ENCODE data around the gene CIDEC. TPM values are rescaled to one million over a fixed set of nuclear protein-coding genes. Genes with fewer than 3 reads are reported as not detected.
"Not testable (repeated sequence)": the region's sequence is repeated elsewhere in the genome, so short reads cannot be mapped to it uniquely, and the experiment has no call there.

CIDEC gene
- total and polyA plus RNA-seq, 4 experiments from 2014 or later, result not detected

GRCh38 chr3:9876255-9876654 lies 3.8 kb downstream of the CIDEC start:
- H3K36me3 Mint-ChIP-seq; H3K27ac Mint-ChIP-seq; intact Hi-C loops (cut with micrococcal nuclease); H3K4me3 Mint-ChIP-seq; H3K4me1 Mint-ChIP-seq; CTCF ChIA-PET (ENCODE audit: partially characterized antibody); H3K27ac ChIP-seq (ENCODE audit: low read depth, low read length); H3K9me3 ChIP-seq (ENCODE audit: control insufficient read depth in 1 of 2, low read length in 2 of 2); H3K4me1 ChIP-seq (ENCODE audit: insufficient read depth, low read length); H3K27me3 ChIP-seq (ENCODE audit: insufficient read depth, low read length); DNase-seq; H3K9me3 Mint-ChIP-seq; H3K27me3 Mint-ChIP-seq; H3K4me3 ChIP-seq (ENCODE audit: low read length in 2 of 2); H3K36me3 ChIP-seq (ENCODE audit: insufficient read depth, low read length); POLR2A ChIA-PET (ENCODE audit: partially characterized antibody): not testable (repeated sequence)

DNA sequence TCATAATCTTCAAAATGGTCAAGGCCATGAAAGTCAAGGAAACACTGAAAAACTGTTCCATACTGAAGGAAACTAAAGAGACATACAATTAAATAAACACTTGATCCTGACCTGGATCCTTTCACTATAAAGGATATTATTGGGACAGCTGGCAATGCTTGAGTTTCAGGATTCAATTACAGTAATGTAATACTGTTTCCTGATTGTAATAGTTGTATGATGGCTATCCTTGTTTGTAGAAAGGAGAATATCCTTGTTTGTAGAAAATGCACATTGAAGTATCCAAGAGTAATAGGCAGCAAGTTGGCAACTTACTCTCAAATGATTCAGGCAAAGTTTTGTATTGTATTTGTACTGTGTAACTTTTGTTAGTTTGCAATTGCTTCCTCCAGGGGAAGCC lies 4.6 kb downstream of the CIDEC start:
- POLR2A ChIA-PET (ENCODE audit: partially characterized antibody), result no interaction called here
- Mint-ChIP-seq H3K4me1 (peaks cover 0 to 2% (median 0%) of the 10 kb centered on the region in 4 donors), H3K27ac (no peak overlapping the region), H3K9me3 (no peaks in the 10 kb centered on the region), H3K36me3 (no peaks in the 10 kb centered on the region), H3K4me3 (no peak overlapping the region), H3K27me3 (no peaks in the 10 kb centered on the region)
- no peak overlapping the region for H3K4me3 ChIP-seq (ENCODE audit: low read length in 2 of 2)
- intact Hi-C loops (cut with micrococcal nuclease), result no loop called here
- DNase-seq, result no peak
- CTCF ChIA-PET (ENCODE audit: partially characterized antibody), result interaction anchor here (0.5 kb wide), 1 partner anchor 177 kb away, joined by 3 read pairs; no protein-coding TSS in a partner anchor
- no peak overlapping the region for H3K27ac ChIP-seq (ENCODE audit: low read depth, low read length)
- H3K4me1 ChIP-seq (ENCODE audit: insufficient read depth, low read length), result no peaks in the 10 kb centered on the region
- no peaks in the 10 kb centered on the region for H3K9me3 ChIP-seq (ENCODE audit: control insufficient read depth in 1 of 2, low read length in 2 of 2)
- H3K27me3 ChIP-seq (ENCODE audit: insufficient read depth, low read length), result no peaks in the 10 kb centered on the region
- H3K36me3 ChIP-seq (ENCODE audit: insufficient read depth, low read length), result no peaks in the 10 kb centered on the region

- H3K36me3 Mint-ChIP-seq; H3K4me3 Mint-ChIP-seq; CTCF ChIA-PET (ENCODE audit: partially characterized antibody); H3K9me3 Mint-ChIP-seq; H3K4me3 ChIP-seq (ENCODE audit: low read length in 2 of 2); H3K4me1 ChIP-seq (ENCODE audit: insufficient read depth, low read length); H3K27me3 ChIP-seq (ENCODE audit: insufficient read depth, low read length); H3K4me1 Mint-ChIP-seq; H3K27ac ChIP-seq (ENCODE audit: low read depth, low read length); intact Hi-C loops (cut with micrococcal nuclease); POLR2A ChIA-PET (ENCODE audit: partially characterized antibody); H3K27ac Mint-ChIP-seq; H3K27me3 Mint-ChIP-seq; H3K36me3 ChIP-seq (ENCODE audit: insufficient read depth, low read length); H3K9me3 ChIP-seq (ENCODE audit: control insufficient read depth in 1 of 2, low read length in 2 of 2); DNase-seq: not testable (repeated sequence)
Measured at GRCh38 chr3:9872067-9872466, 8.0 kb downstream of the CIDEC start.

- Histone ChIP-seq H3K27ac (ENCODE audit: low read depth, low read length) (no peak overlapping the region), H3K4me3 (ENCODE audit: low read length in 2 of 2) (no peak overlapping the region), H3K4me1 (ENCODE audit: insufficient read depth, low read length) (no peaks in the 10 kb centered on the region), H3K36me3 (ENCODE audit: insufficient read depth, low read length) (no peaks in the 10 kb centered on the region), H3K9me3 (ENCODE audit: control insufficient read depth in 1 of 2, low read length in 2 of 2) (no peaks in the 10 kb centered on the region), H3K27me3 (ENCODE audit: insufficient read depth, low read length) (no peaks in the 10 kb centered on the region)
- Mint-ChIP-seq H3K4me1 (peaks cover 0 to 2% (median 0%) of the 10 kb centered on the region in 4 donors), H3K36me3 (no peaks in the 10 kb centered on the region), H3K27me3 (no peaks in the 10 kb centered on the region), H3K9me3 (no peaks in the 10 kb centered on the region), H3K27ac (no peak overlapping the region), H3K4me3 (no peak overlapping the region)
- intact Hi-C loops (cut with micrococcal nuclease), result no loop called here
- no peak for DNase-seq
- CTCF ChIA-PET (ENCODE audit: partially characterized antibody), result no interaction called here
- POLR2A ChIA-PET (ENCODE audit: partially characterized antibody), result no interaction called here
Measured at GRCh38 chr3:9870978-9871377, 9.1 kb downstream of the CIDEC start.

DNA sequence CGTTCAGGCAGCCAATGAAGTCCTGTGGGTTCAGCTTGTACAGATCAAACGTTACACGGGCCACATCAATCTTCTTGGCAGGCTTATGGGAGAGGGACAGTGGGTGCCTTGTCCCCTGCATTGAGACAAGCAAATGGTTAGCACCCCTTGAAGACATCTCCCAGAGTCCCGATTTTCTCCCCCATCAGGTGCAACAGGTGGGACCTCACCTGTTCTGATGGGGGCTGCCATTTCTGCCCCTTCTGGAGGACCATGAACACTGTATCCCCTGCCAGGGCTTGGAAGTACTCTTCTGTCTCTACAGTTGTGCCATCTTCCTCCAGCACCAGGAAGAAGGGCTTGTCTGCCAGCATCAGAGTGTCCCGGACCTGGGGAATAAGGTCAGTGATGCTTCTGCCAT lies 10.1 kb downstream of the CIDEC start:
- H3K4me1 Mint-ChIP-seq, result no peaks in the 10 kb centered on the region
- intact Hi-C loops (cut with micrococcal nuclease), result no loop called here

GRCh38 chr3:9867106-9867505 lies 12.9 kb downstream of the CIDEC start:
- POLR2A ChIA-PET (ENCODE audit: partially characterized antibody), result no interaction called here
- no peaks in the 10 kb centered on the region for H3K9me3 Mint-ChIP-seq
- Histone ChIP-seq H3K9me3 (ENCODE audit: control insufficient read depth in 1 of 2, low read length in 2 of 2) (no peaks in the 10 kb centered on the region), H3K4me3 (ENCODE audit: low read length in 2 of 2) (no peak overlapping the region), H3K27me3 (ENCODE audit: insufficient read depth, low read length) (peaks cover 4% of the 10 kb centered on the region), H3K36me3 (ENCODE audit: insufficient read depth, low read length) (no peaks in the 10 kb centered on the region), H3K27ac (ENCODE audit: low read depth, low read length) (no peak overlapping the region), H3K4me1 (ENCODE audit: insufficient read depth, low read length) (no peaks in the 10 kb centered on the region)
- H3K4me3 Mint-ChIP-seq, result no peak overlapping the region
- H3K27me3 Mint-ChIP-seq, result peaks cover 2 to 4% of the 10 kb centered on the region in 2 donors
- H3K27ac Mint-ChIP-seq, result no peak overlapping the region
- intact Hi-C loops (cut with micrococcal nuclease), result no loop called here
- H3K36me3 Mint-ChIP-seq, result no peaks in the 10 kb centered on the region
- DNase-seq, result no peak
- CTCF ChIA-PET (ENCODE audit: partially characterized antibody), result no interaction called here
- peaks cover 0 to 4% (median 0%) of the 10 kb centered on the region in 4 donors for H3K4me1 Mint-ChIP-seq

More for the DNA sequence above, 10.1 kb downstream of the CIDEC start:
- Histone ChIP-seq H3K4me3 (ENCODE audit: low read length in 2 of 2) (no peak overlapping the region), H3K27ac (ENCODE audit: low read depth, low read length) (no peak overlapping the region), H3K36me3 (ENCODE audit: insufficient read depth, low read length) (no peaks in the 10 kb centered on the region), H3K4me1 (ENCODE audit: insufficient read depth, low read length) (no peaks in the 10 kb centered on the region), H3K9me3 (ENCODE audit: control insufficient read depth in 1 of 2, low read length in 2 of 2) (no peaks in the 10 kb centered on the region), H3K27me3 (ENCODE audit: insufficient read depth, low read length) (no peaks in the 10 kb centered on the region)
- Mint-ChIP-seq H3K36me3 (no peaks in the 10 kb centered on the region), H3K27ac (no peak overlapping the region), H3K4me3 (no peak overlapping the region), H3K9me3 (no peaks in the 10 kb centered on the region), H3K27me3 (no peaks in the 10 kb centered on the region)
- ChIA-PET POLR2A (ENCODE audit: partially characterized antibody) (no interaction called here), CTCF (ENCODE audit: partially characterized antibody) (no interaction called here)
- no peak for DNase-seq

DNA sequence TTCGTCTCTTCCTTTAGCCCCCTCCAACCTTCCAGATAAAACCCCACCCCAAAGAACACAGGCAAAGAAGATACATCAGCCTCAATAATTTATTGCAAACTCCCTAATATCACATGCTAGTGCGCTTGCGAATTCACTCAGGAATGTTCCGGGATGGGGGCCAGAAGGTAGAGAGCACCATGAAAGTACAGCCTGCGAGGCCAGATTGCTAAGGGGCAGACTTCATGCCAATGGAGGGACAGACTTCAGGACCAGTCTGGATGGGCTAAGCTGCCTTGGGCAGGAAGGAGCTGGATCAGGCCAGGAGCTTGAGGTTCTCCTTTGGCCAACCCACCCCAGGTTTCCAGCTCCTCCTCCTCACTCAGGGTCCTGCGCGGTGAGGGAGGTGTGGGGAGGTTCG lies 13.4 kb downstream of the CIDEC start:
- ChIA-PET POLR2A (ENCODE audit: partially characterized antibody) (no interaction called here), CTCF (ENCODE audit: partially characterized antibody) (no interaction called here)
- DNase-seq, result no peak
- H3K27me3 Mint-ChIP-seq, result peaks cover 5 to 8% of the 10 kb centered on the region in 2 donors
- no peaks in the 10 kb centered on the region for H3K36me3 Mint-ChIP-seq
- H3K4me3 ChIP-seq (ENCODE audit: low read length in 2 of 2), result no peak overlapping the region
- H3K27ac Mint-ChIP-seq, result no peak overlapping the region
- H3K4me1 ChIP-seq (ENCODE audit: insufficient read depth, low read length), result no peaks in the 10 kb centered on the region
- no peaks in the 10 kb centered on the region for H3K9me3 Mint-ChIP-seq
- H3K9me3 ChIP-seq (ENCODE audit: control insufficient read depth in 1 of 2, low read length in 2 of 2), result no peaks in the 10 kb centered on the region
- intact Hi-C loops (cut with micrococcal nuclease), result no loop called here
- no peak overlapping the region for H3K4me3 Mint-ChIP-seq
- no peaks in the 10 kb centered on the region for H3K36me3 ChIP-seq (ENCODE audit: insufficient read depth, low read length)
- peaks cover 0 to 4% (median 0%) of the 10 kb centered on the region in 4 donors for H3K4me1 Mint-ChIP-seq
- peaks cover 7% of the 10 kb centered on the region for H3K27me3 ChIP-seq (ENCODE audit: insufficient read depth, low read length)
- H3K27ac ChIP-seq (ENCODE audit: low read depth, low read length), result no peak overlapping the region

DNA sequence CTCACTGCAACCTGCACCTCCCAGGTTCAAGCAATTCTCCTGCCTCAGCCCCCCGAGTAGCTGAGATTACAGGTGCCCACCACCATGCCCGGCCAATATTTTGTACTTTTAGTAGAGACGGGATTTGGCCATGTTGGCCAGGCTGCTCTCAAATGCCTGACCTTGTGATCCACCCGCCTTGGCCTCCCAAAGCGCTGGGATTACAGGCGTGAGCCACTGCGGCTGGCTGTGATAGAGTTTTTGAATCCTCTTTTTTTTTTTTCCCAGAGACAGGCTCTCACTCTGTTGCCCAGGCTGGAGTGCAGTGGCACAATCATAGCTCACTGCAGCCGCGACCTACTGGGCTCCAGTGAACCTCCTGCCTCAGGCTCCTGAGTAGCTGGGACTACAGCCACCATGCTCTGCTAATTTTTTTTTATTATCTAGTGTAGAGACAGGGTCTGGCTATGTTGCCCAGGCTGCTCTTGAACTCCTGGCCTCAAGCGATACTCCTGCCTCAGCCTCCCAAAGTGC lies 14.9 kb downstream of the CIDEC start:
- H3K4me1 ChIP-seq (ENCODE audit: insufficient read depth, low read length); DNase-seq; H3K36me3 Mint-ChIP-seq; H3K27me3 Mint-ChIP-seq; H3K9me3 Mint-ChIP-seq; H3K4me3 Mint-ChIP-seq; H3K9me3 ChIP-seq (ENCODE audit: control insufficient read depth in 1 of 2, low read length in 2 of 2); POLR2A ChIA-PET (ENCODE audit: partially characterized antibody); H3K4me3 ChIP-seq (ENCODE audit: low read length in 2 of 2); intact Hi-C loops (cut with micrococcal nuclease); H3K27ac ChIP-seq (ENCODE audit: low read depth, low read length); H3K27ac Mint-ChIP-seq; H3K36me3 ChIP-seq (ENCODE audit: insufficient read depth, low read length); H3K27me3 ChIP-seq (ENCODE audit: insufficient read depth, low read length); H3K4me1 Mint-ChIP-seq: not testable (repeated sequence)
- CTCF ChIA-PET (ENCODE audit: partially characterized antibody), result interaction anchor here (0.6 kb wide), 1 partner anchor 67 kb away, joined by 4 read pairs; no protein-coding TSS in a partner anchor

Measured in CD4-positive, alpha-beta memory T cell (primary cell).